PC-3 (cell line): ENCODE measurements around the gene CCDC92B. TPM values are rescaled to one million over a fixed set of nuclear protein-coding genes. Genes with fewer than 3 reads are reported as not detected.

ENCODE experiments used
- ATAC-seq: fragments of 200-7000 bp; cut with Tn5 transposase; 2 replicates; pipeline ENCODE4 v1.9.1; 2020; ENCODE audit warnings: mild to moderate bottlenecking, moderate library complexity
- BruUV-seq: library from RNA; stranded (reverse); fragments of 400-500 nt; replicated peaks from 2 replicates; lab custom pipeline; 2021; lab: Mats Ljungman, UMichigan
- CTCF ChIA-PET: fragments of 300-600 bp; sonication (Branson Sonifier 250); formaldehyde crosslinking; loops from one replicate; lab custom pipeline; 2022; ENCODE audit warnings: antibody characterized with exemption; lab: Charles Lee
- POLR2A ChIA-PET: fragments of 300-600 bp; sonication (Branson Sonifier 250); formaldehyde crosslinking; loops from one replicate; lab custom pipeline; 2022; ENCODE audit warnings: antibody characterized with exemption; ENCODE audit not compliant: unreplicated experiment; lab: Charles Lee
- DNase-seq: peaks from one replicate; pipeline ENCODE4 v3.0.0-alpha.2; 2015
- H2AFZ ChIP-seq: fragments of 300-600 bp; sonication (generic); 2 replicates; pipeline ENCODE4 v1.6.0; 2016; ENCODE audit warnings: antibody characterized with exemption, low read length
- H3F3A ChIP-seq: fragments of 300-600 bp; sonication (generic); one replicate; pipeline ENCODE4 v1.6.0; 2017; ENCODE audit warnings: antibody characterized with exemption, low read length, control low read depth, mild to moderate bottlenecking; ENCODE audit not compliant: unreplicated experiment
- H3K27ac ChIP-seq: fragments of 300-600 bp; sonication (generic); 2 replicates; pipeline ENCODE4 v1.5.1; 2016; ENCODE audit warnings: mild to moderate bottlenecking, low read length
- H3K27me3 ChIP-seq: fragments of 300-600 bp; sonication (generic); 2 replicates; pipeline ENCODE4 v1.6.1; 2016; ENCODE audit warnings: low read length, mixed read lengths
- H3K36me3 ChIP-seq: fragments of 300-600 bp; sonication (generic); 2 replicates; pipeline ENCODE4 v1.6.1; 2016; ENCODE audit warnings: low read depth, mixed run types, low read length, mixed read lengths
- H3K4me1 ChIP-seq: fragments of 300-600 bp; sonication (generic); 2 replicates; pipeline ENCODE4 v1.5.1; 2016; ENCODE audit warnings: low read length; ENCODE audit not compliant: insufficient read depth
- H3K4me2 ChIP-seq: fragments of 300-600 bp; sonication (generic); 2 replicates; pipeline ENCODE4 v1.6.0; 2016; ENCODE audit warnings: low read length
- H3K4me3 ChIP-seq: fragments of 300-600 bp; sonication (generic); 2 replicates; pipeline ENCODE4 v1.5.1; 2016; ENCODE audit warnings: mild to moderate bottlenecking, low read length, mixed read lengths
- H3K79me2 ChIP-seq: fragments of 300-600 bp; sonication (generic); 2 replicates; pipeline ENCODE4 v1.6.1; 2017; ENCODE audit warnings: low read length, mixed read lengths
- H3K9ac ChIP-seq: fragments of 300-600 bp; sonication (generic); 2 replicates; pipeline ENCODE4 v1.6.0; 2016; ENCODE audit warnings: mild to moderate bottlenecking, low read length
- H3K9me2 ChIP-seq: fragments of 300-600 bp; sonication (generic); replicated peaks from 2 replicates; pipeline ENCODE4 v1.6.1; 2016; ENCODE audit warnings: mixed run types, low read length, mixed read lengths
- H3K9me3 ChIP-seq: fragments of 300-600 bp; sonication (generic); 2 replicates; pipeline ENCODE4 v1.6.1; 2016; ENCODE audit warnings: low read length, mixed read lengths
- H4K20me1 ChIP-seq: fragments of 300-600 bp; sonication (generic); 2 replicates; pipeline ENCODE4 v1.6.1; 2016; ENCODE audit warnings: low read length, mixed read lengths
- EZH2 ChIP-seq: fragments of 300-600 bp; sonication (generic); IDR thresholded peaks from one replicate; pipeline ENCODE4 v1.6.1; 2017; ENCODE audit warnings: antibody characterized with exemption, mild to moderate bottlenecking, low read length; ENCODE audit not compliant: unreplicated experiment
- EZH2phosphoT487 ChIP-seq: fragments of 300-600 bp; sonication (generic); IDR thresholded peaks from 2 replicates; pipeline ENCODE4 v1.6.1; 2018; ENCODE audit warnings: mild to moderate bottlenecking, antibody characterized with exemption, low read length, borderline replicate concordance
- intact Hi-C: fragments of 100-400 bp; cut with micrococcal nuclease; formaldehyde crosslinking; loops from 2 replicates; pipeline ENCODE4 v1.9.0; 2023
- total RNA-seq: library from RNA; depleted of rRNA; stranded (reverse); fragments of >200 nt; gene quantifications from 2 replicates; pipeline ENCODE4 v1.2.3, GENCODE V29; 2014
- TF ChIP-seq, protein P1 (sequence below): fragments of 300-600 bp; sonication (generic); conservative IDR thresholded peaks from 2 replicates; pipeline ENCODE4 v1.5.1; 2017; ENCODE audit warnings: antibody characterized with exemption, low read depth, mild to moderate bottlenecking, low read length

CCDC92B gene
- total RNA-seq, 1 experiment from 2014 or later = not detected

DNA sequence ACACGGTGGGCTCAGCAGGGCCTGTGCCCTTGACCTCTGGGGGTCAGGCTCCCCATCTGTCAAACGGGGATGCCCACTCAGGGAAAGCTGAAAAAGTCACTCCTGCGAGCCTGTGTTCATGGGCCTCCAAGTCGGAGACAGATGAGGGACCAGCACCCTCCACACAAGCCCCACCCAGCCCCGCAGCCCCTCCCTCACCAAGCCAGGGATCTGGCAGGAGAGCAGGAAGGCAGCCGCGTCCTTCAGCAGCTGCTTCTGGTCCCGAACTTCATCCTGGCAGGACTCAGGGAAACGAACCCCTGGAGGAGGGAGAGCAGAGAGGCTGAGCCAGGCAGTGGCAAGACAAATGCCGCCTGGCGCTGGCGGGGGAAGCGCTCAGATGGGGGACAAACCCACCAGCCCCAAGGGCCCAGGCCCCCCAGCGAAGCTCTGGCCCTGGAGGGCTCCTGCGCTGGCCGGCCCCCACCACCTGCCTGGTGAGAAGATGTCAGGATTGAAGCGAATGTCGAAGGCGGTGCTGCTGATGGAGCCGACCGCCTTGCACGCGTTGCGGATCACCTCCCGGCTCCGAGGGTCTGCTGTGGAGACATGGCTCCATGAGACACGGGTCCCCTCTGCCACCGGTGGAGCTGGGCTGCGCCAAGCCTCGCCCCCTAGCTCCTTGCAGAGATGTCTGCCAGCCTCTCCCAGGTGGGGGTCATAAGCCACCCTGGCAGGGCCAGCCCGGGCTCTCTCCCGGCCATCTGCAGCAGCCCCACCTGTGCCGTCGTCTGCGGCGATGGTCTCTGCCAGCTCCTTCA, 53.3 kb downstream of the CCDC92B start:
- ATAC-seq = no peak
- H3K9me2 ChIP-seq = no peaks in the 10 kb centered on the region
- H3K4me3 ChIP-seq = no peak overlapping the region
- H3K4me1 ChIP-seq = no peaks in the 10 kb centered on the region
- BruUV-seq = no TSS peak
- no peak overlapping the region for H3K4me2 ChIP-seq
- intact Hi-C loops = no loop called here
- H3K9ac ChIP-seq = no peak overlapping the region
- H3K79me2 ChIP-seq = no peaks in the 10 kb centered on the region
- no peaks in the 10 kb centered on the region for H4K20me1 ChIP-seq
- no peaks in the 10 kb centered on the region for H3F3A ChIP-seq
- no peak overlapping the region for H3K27ac ChIP-seq
- no peak overlapping the region for H2AFZ ChIP-seq
- no peaks in the 10 kb centered on the region; the same call in 1 of the 2 replicates for H3K36me3 ChIP-seq
- POLR2A ChIA-PET = interaction anchor here (0.5 kb wide), 1 partner anchor 9 kb away, joined by 7 read pairs; no protein-coding TSS in a partner anchor
- no peaks in the 10 kb centered on the region for H3K9me3 ChIP-seq
- DNase-seq = no peak
- TF ChIP-seq, protein P1, sequence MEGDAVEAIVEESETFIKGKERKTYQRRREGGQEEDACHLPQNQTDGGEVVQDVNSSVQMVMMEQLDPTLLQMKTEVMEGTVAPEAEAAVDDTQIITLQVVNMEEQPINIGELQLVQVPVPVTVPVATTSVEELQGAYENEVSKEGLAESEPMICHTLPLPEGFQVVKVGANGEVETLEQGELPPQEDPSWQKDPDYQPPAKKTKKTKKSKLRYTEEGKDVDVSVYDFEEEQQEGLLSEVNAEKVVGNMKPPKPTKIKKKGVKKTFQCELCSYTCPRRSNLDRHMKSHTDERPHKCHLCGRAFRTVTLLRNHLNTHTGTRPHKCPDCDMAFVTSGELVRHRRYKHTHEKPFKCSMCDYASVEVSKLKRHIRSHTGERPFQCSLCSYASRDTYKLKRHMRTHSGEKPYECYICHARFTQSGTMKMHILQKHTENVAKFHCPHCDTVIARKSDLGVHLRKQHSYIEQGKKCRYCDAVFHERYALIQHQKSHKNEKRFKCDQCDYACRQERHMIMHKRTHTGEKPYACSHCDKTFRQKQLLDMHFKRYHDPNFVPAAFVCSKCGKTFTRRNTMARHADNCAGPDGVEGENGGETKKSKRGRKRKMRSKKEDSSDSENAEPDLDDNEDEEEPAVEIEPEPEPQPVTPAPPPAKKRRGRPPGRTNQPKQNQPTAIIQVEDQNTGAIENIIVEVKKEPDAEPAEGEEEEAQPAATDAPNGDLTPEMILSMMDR = no peak
- TF ChIP-seq EZH2 (no peak), EZH2phosphoT487 (no peak)
- H3K27me3 ChIP-seq = no peaks in the 10 kb centered on the region
- CTCF ChIA-PET = no interaction called here

- H3K27me3 ChIP-seq = no peaks in the 10 kb centered on the region
- TF ChIP-seq, protein P1 = no peak
- no peak for TF ChIP-seq EZH2
- no peak for TF ChIP-seq EZH2phosphoT487
- H3K27ac ChIP-seq = no peak overlapping the region
- no peaks in the 10 kb centered on the region for H3K79me2 ChIP-seq
- DNase-seq (no peak), ATAC-seq (no peak)
- intact Hi-C loops = no loop called here
- no peaks in the 10 kb centered on the region; the same call in 1 of the 2 replicates for H3K36me3 ChIP-seq
- BruUV-seq = no TSS peak
- ChIA-PET CTCF (no interaction called here), POLR2A (no interaction called here)
- no peaks in the 10 kb centered on the region for H3K4me1 ChIP-seq
- no peak overlapping the region for H3K4me2 ChIP-seq
- no peaks in the 10 kb centered on the region for H4K20me1 ChIP-seq
- no peak overlapping the region for H3K9ac ChIP-seq
- no peaks in the 10 kb centered on the region for H3F3A ChIP-seq
- no peak overlapping the region for H2AFZ ChIP-seq
- H3K4me3 ChIP-seq = no peak overlapping the region
- H3K9me2 ChIP-seq = no peaks in the 10 kb centered on the region
- no peaks in the 10 kb centered on the region for H3K9me3 ChIP-seq
Measured at GRCh38 chr17:2695243-2695960, 54.0 kb downstream of the CCDC92B start.
